Endothelial cell of umbilical vein (primary cell): Measurements from ENCODE around the gene GNAO1. TPM values are rescaled to one million over a fixed set of nuclear protein-coding genes. Genes with fewer than 3 reads are reported as not detected.

ENCODE experiments used
- BruUV-seq: library from RNA; stranded (reverse); fragments of 400-500 nt; replicated peaks from 2 replicates; lab custom pipeline; 2021; lab: Mats Ljungman, UMichigan
- CTCF ChIA-PET: fragments of 300-600, 350-600 bp; sonication (Branson Sonifier 250); formaldehyde crosslinking; loops from one replicate; lab custom pipeline; 2021; ENCODE audit warnings: antibody characterized with exemption, inconsistent platforms; lab: Charles Lee
- POLR2A ChIA-PET: fragments of 300-600, 350-600 bp; sonication (Branson Sonifier 250); formaldehyde crosslinking; loops from one replicate; lab custom pipeline; 2021; ENCODE audit warnings: antibody characterized with exemption, inconsistent platforms; lab: Charles Lee
- DNase-seq: peaks from one replicate; pipeline ENCODE4 v3.0.0-alpha.2; 2011; ENCODE audit warnings: low read depth, low spot score
- FAIRE-seq: peaks from 2 replicates; lab custom pipeline; 2011; peaks lifted over from hg19 to GRCh38; lab: Jason Lieb, UNC
- H2AFZ ChIP-seq: 2 replicates; pipeline ENCODE4 v1.6.0; 2012; ENCODE audit warnings: low read depth, low read length, control low read depth, inconsistent platforms
- H3K27ac ChIP-seq: 2 replicates; pipeline ENCODE4 v1.5.1; 2011; ENCODE audit warnings: low read depth, mild to moderate bottlenecking, control low read depth, low read length, moderate library complexity; ENCODE audit not compliant: insufficient read depth
- H3K27me3 ChIP-seq, 2 experiments: 2 replicates each; pipeline versions ENCODE4 v1.6.0 to v1.6.1; 2011; ENCODE audit warnings: low read length in 2 of 2, mixed read lengths in 1 of 2; ENCODE audit not compliant: control insufficient read depth in 2 of 2, insufficient read depth in 2 of 2
- H3K36me3 ChIP-seq, 2 experiments: 2 replicates in 1 of 2; 3 replicates in 1 of 2; pipeline ENCODE4 v1.5.1; 2011; ENCODE audit warnings: low read length in 2 of 2, mild to moderate bottlenecking in 1 of 2, moderate library complexity in 1 of 2; ENCODE audit not compliant: control insufficient read depth in 2 of 2, insufficient read depth in 2 of 2; ENCODE audit errors: extremely low read depth in 1 of 2
- H3K4me1 ChIP-seq: 3 replicates; pipeline ENCODE4 v1.5.1; 2011; ENCODE audit warnings: mild to moderate bottlenecking, low read length; ENCODE audit not compliant: control insufficient read depth, insufficient read depth; ENCODE audit errors: extremely low read depth
- H3K4me2 ChIP-seq: 2 replicates; pipeline ENCODE4 v1.6.1; 2011; ENCODE audit warnings: low read length, control low read depth, mixed read lengths; ENCODE audit not compliant: insufficient read depth
- H3K4me3 ChIP-seq, 3 experiments: fragments of 200-600 bp in 1 of 3; sonication (generic), shearing (Covaris generic) in 1 of 3; replicated peaks in 1 of 3; 2 replicates each; pipeline ENCODE4 v1.5.1; 2011 to 2016; ENCODE audit warnings: control low read depth in 3 of 3, low read length in 3 of 3, mild to moderate bottlenecking in 2 of 3, inconsistent platforms in 1 of 3, low read depth in 1 of 3, moderate library complexity in 1 of 3; ENCODE audit not compliant: insufficient read depth in 1 of 3
- H3K79me2 ChIP-seq: 2 replicates; pipeline ENCODE4 v1.6.0; 2012; ENCODE audit warnings: low read length, inconsistent platforms; ENCODE audit not compliant: control insufficient read depth, insufficient read depth
- H3K9ac ChIP-seq: replicated peaks from 2 replicates; pipeline ENCODE3; 2011; ENCODE audit warnings: low read length, control low read depth; ENCODE audit not compliant: insufficient read depth; ENCODE audit errors: extremely low read depth
- H3K9me1 ChIP-seq: replicated peaks from 3 replicates; pipeline ENCODE4 v1.6.0; 2011; ENCODE audit warnings: mild to moderate bottlenecking, low read length; ENCODE audit not compliant: control insufficient read depth, insufficient read depth; ENCODE audit errors: extremely low read depth
- H3K9me3 ChIP-seq: replicated peaks from 2 replicates; pipeline ENCODE4 v1.5.1; 2012; ENCODE audit warnings: low read length, inconsistent platforms; ENCODE audit not compliant: control insufficient read depth, insufficient read depth
- H4K20me1 ChIP-seq: replicated peaks from 2 replicates; pipeline ENCODE3; 2011; ENCODE audit warnings: mild to moderate bottlenecking, low read length; ENCODE audit not compliant: control insufficient read depth, insufficient read depth; ENCODE audit errors: extremely low read depth
- FOS ChIP-seq: IDR thresholded peaks from 2 replicates; pipeline ENCODE4 v1.6.1; 2011; ENCODE audit warnings: mild to moderate bottlenecking, low read length, moderate library complexity, borderline replicate concordance; ENCODE audit not compliant: insufficient read depth
- MAX ChIP-seq: IDR thresholded peaks from 2 replicates; pipeline ENCODE4 v1.6.1; 2011; ENCODE audit not compliant: insufficient read depth, insufficient read length
- POLR2A ChIP-seq: IDR thresholded peaks from 2 replicates; pipeline ENCODE4 v1.6.1; 2012; ENCODE audit warnings: low read depth, mild to moderate bottlenecking, control low read depth, low read length
- POLR2AphosphoS5 ChIP-seq: IDR thresholded peaks from 2 replicates; pipeline ENCODE4 v1.6.1; 2012; ENCODE audit warnings: low read depth, mild to moderate bottlenecking, control low read depth, low read length, moderate library complexity; ENCODE audit not compliant: insufficient read depth
- dilution Hi-C: fragments of 300-500 bp; cut with MboI; formaldehyde crosslinking; loops from one replicate; pipeline ENCODE4 v1.15.0; 2019; ENCODE audit warnings: low sequenced_read_pairs; ENCODE audit not compliant: extremely low pct_ligation_motif_present
- intact Hi-C: fragments of 100-400 bp; cut with micrococcal nuclease; formaldehyde crosslinking; loops from one replicate; pipeline ENCODE4 v1.10.0; 2022
- polyA plus RNA-seq, 4 experiments: library from polyadenylated mRNA; depleted of rRNA in 3 of 4; stranded (reverse) in 3 of 4; unstranded in 1 of 4; fragments of >200 nt; gene quantifications; 2 replicates each; pipeline versions ENCODE4 v1.2.1 to v1.2.3, GENCODE V29; 2011 to 2012; ENCODE audit warnings: missing spikeins in 1 of 4
- total RNA-seq: library from RNA; stranded (reverse); gene quantifications from 2 replicates; pipeline ENCODE4 v1.2.3, GENCODE V29; 2021

The GNAO1 gene
- total and polyA plus RNA-seq, 2 donors (not counting 3 experiments of a cell fraction or from before 2014, with no cell fraction given) = not detected

GRCh38 chr16:56268799-56269198 is 77.5 kb downstream of the GNAO1 start:
- no peaks in the 10 kb centered on the region for H3K9me3 ChIP-seq
- H3K9me1 ChIP-seq = no peaks in the 10 kb centered on the region
- no peak overlapping the region for H2AFZ ChIP-seq
- POLR2A ChIA-PET = no interaction called here
- H3K27ac ChIP-seq = no peak overlapping the region
- no peaks in the 10 kb centered on the region for H3K36me3 ChIP-seq
- no TSS peak for BruUV-seq
- no peaks in the 10 kb centered on the region for H3K27me3 ChIP-seq
- CTCF ChIA-PET = interaction anchor here (1.1 kb wide), 1 partner anchor 18 kb away, joined by 4 read pairs; no protein-coding TSS in a partner anchor
- no peaks in the 10 kb centered on the region for H3K79me2 ChIP-seq
- FAIRE-seq (no peak), DNase-seq (no peak)
- no peak for TF ChIP-seq POLR2A
- no peak overlapping the region for H3K9ac ChIP-seq
- dilution Hi-C loops = no loop called here
- H4K20me1 ChIP-seq = no peaks in the 10 kb centered on the region
- intact Hi-C loops = no loop called here
- no peaks in the 10 kb centered on the region for H3K4me1 ChIP-seq
- no peak overlapping the region for H3K4me2 ChIP-seq
- no peak overlapping the region for H3K4me3 ChIP-seq

GRCh38 chr16:56269281-56269680 is 78.0 kb downstream of the GNAO1 start:
- Histone ChIP-seq H3K4me1 (no peaks in the 10 kb centered on the region), H4K20me1 (no peaks in the 10 kb centered on the region), H3K27ac (no peak overlapping the region), H3K36me3 (no peaks in the 10 kb centered on the region), H3K9me3 (no peaks in the 10 kb centered on the region), H3K4me2 (no peak overlapping the region), H3K4me3 (no peak overlapping the region), H3K79me2 (no peaks in the 10 kb centered on the region), H3K27me3 (no peaks in the 10 kb centered on the region), H2AFZ (no peak overlapping the region), H3K9ac (no peak overlapping the region), H3K9me1 (no peaks in the 10 kb centered on the region)
- dilution Hi-C loops (no loop called here), intact Hi-C loops (no loop called here)
- TF ChIP-seq MAX (no peak), POLR2AphosphoS5 (no peak), FOS (no peak)
- no TSS peak for BruUV-seq
- FAIRE-seq (no peak), DNase-seq (no peak)
- ChIA-PET CTCF (interaction anchor here (1.1 to 1.3 kb wide), 2 partner anchors 18 to 49 kb away, joined by 3 to 4 read pairs; no protein-coding TSS in a partner anchor), POLR2A (no interaction called here)
